WTC11 (cell line): ENCODE results near the gene PLA2G4A. TPM values are rescaled to one million over a fixed set of nuclear protein-coding genes. Genes with fewer than 3 reads are reported as not detected.

Experiments used
- ATAC-seq: fragments of 200-7000 bp; cut with Tn5 transposase; 2 replicates; pipeline ENCODE4 v1.10.0; 2021; ENCODE audit warnings: mild to moderate bottlenecking, moderate library complexity
- CTCF ChIA-PET: fragments of 300-600 bp; sonication (Branson Sonifier 250); formaldehyde crosslinking; loops from one replicate; lab custom pipeline; 2021; ENCODE audit warnings: antibody characterized with exemption; lab: Charles Lee
- POLR2A ChIA-PET: fragments of 350-600 bp; sonication (Branson Sonifier 250); formaldehyde crosslinking; loops from one replicate; lab custom pipeline; 2021; ENCODE audit warnings: antibody characterized with exemption; lab: Charles Lee
- DNase-seq: peaks from one replicate; pipeline ENCODE4 v3.0.0; 2021; ENCODE audit warnings: low spot score
- H3K27ac Mint-ChIP-seq: 2 replicates; pipeline ENCODE4 v1.8.0; 2021; ENCODE audit warnings: mixed read lengths
- H3K27me3 Mint-ChIP-seq: 2 replicates; pipeline ENCODE4 v1.8.0; 2021; ENCODE audit warnings: low read depth, mild to moderate bottlenecking, moderate library complexity, mixed read lengths
- H3K36me3 Mint-ChIP-seq: 2 replicates; pipeline ENCODE4 v1.8.0; 2021; ENCODE audit warnings: mixed read lengths
- H3K4me1 Mint-ChIP-seq: 2 replicates; pipeline ENCODE4 v1.8.0; 2022; ENCODE audit warnings: mixed read lengths
- H3K4me3 Mint-ChIP-seq: 2 replicates; pipeline ENCODE4 v1.8.0; 2021; ENCODE audit warnings: mild to moderate bottlenecking, moderate library complexity, mixed read lengths
- H3K9me3 Mint-ChIP-seq: 2 replicates; pipeline ENCODE4 v1.8.0; 2021; ENCODE audit warnings: mixed read lengths
- ATF1 ChIP-seq: sonication (generic); formaldehyde crosslinking; IDR thresholded peaks from 2 replicates; pipeline ENCODE4 v1.8.1; 2023; ENCODE audit warnings: mild to moderate bottlenecking, moderate library complexity, missing genetic modification reagents
- CBFB ChIP-seq: sonication (generic); formaldehyde crosslinking; IDR thresholded peaks from 2 replicates; pipeline ENCODE4 v1.8.1; 2022; ENCODE audit warnings: mild to moderate bottlenecking, low read depth, missing genetic modification reagents
- HMGA2 ChIP-seq: fragments of 250-450 bp; sonication (Bioruptor Pico); IDR thresholded peaks from 2 replicates; pipeline ENCODE4 v1.4.0; 2021; ENCODE audit warnings: mild to moderate bottlenecking, moderate library complexity
- KAT7 ChIP-seq: sonication (generic); formaldehyde crosslinking; IDR thresholded peaks from 2 replicates; pipeline ENCODE4 v1.8.1; 2023; ENCODE audit warnings: missing genetic modification reagents, mild to moderate bottlenecking, borderline replicate concordance
- PRRX2 ChIP-seq: fragments of 250-450 bp; sonication (Bioruptor Pico); IDR thresholded peaks from 2 replicates; pipeline ENCODE4 v1.8.0; 2021; ENCODE audit warnings: mild to moderate bottlenecking
- TEAD1 ChIP-seq: sonication (generic); formaldehyde crosslinking; IDR thresholded peaks from 2 replicates; pipeline ENCODE4 v1.8.0; 2022; ENCODE audit warnings: mild to moderate bottlenecking, missing genetic modification reagents
- TP53 ChIP-seq: sonication (generic); formaldehyde crosslinking; IDR thresholded peaks from 2 replicates; pipeline ENCODE4 v1.8.1; 2023; ENCODE audit warnings: mild to moderate bottlenecking, missing genetic modification reagents
- ZNF317 ChIP-seq: sonication (generic); formaldehyde crosslinking; IDR thresholded peaks from 2 replicates; pipeline ENCODE4 v1.8.1; 2023; ENCODE audit warnings: low read depth, mild to moderate bottlenecking, moderate library complexity, missing genetic modification reagents, borderline replicate concordance
- ZNF671 ChIP-seq: fragments of 250-450 bp; sonication (Bioruptor Pico); IDR thresholded peaks from 2 replicates; pipeline ENCODE4 v1.8.0; 2021; ENCODE audit warnings: mild to moderate bottlenecking
- total RNA-seq: library from RNA; stranded (reverse); gene quantifications from 3 replicates; pipeline ENCODE4 v1.2.3, GENCODE V29; 2021
- TF ChIP-seq, protein P1 (sequence below): sonication (generic); formaldehyde crosslinking; IDR thresholded peaks from 2 replicates; pipeline ENCODE4 v1.8.0; 2022; ENCODE audit warnings: missing genetic modification reagents
- TF ChIP-seq, protein P2 (sequence below): sonication (generic); formaldehyde crosslinking; conservative IDR thresholded peaks from 2 replicates; pipeline ENCODE4 v1.8.1; 2022; ENCODE audit warnings: mild to moderate bottlenecking, missing genetic modification reagents
- TF ChIP-seq, protein P3 (sequence below): sonication (generic); formaldehyde crosslinking; IDR thresholded peaks from 2 replicates; pipeline ENCODE4 v1.8.1; 2022; ENCODE audit warnings: mild to moderate bottlenecking, moderate library complexity, missing genetic modification reagents
- TF ChIP-seq, protein P4 (sequence below): sonication (generic); formaldehyde crosslinking; IDR thresholded peaks from 2 replicates; pipeline ENCODE4 v1.8.1; 2022; ENCODE audit warnings: low read depth, missing genetic modification reagents, borderline replicate concordance
- TF ChIP-seq, protein P5 (sequence below): sonication (generic); formaldehyde crosslinking; IDR thresholded peaks from 2 replicates; pipeline ENCODE4 v1.8.1; 2023; ENCODE audit warnings: mild to moderate bottlenecking, missing genetic modification reagents, moderate library complexity
- TF ChIP-seq, protein P6 (sequence below): sonication (generic); formaldehyde crosslinking; IDR thresholded peaks from 2 replicates; pipeline ENCODE4 v1.8.0; 2022; ENCODE audit warnings: mild to moderate bottlenecking, missing genetic modification reagents
- TF ChIP-seq, protein P7 (sequence below): sonication (generic); formaldehyde crosslinking; IDR thresholded peaks from 2 replicates; pipeline ENCODE4 v1.8.1; 2023; ENCODE audit warnings: mild to moderate bottlenecking, missing genetic modification reagents, borderline replicate concordance

PLA2G4A gene
- total RNA-seq, 1 experiment from 2014 or later, result 1.3 TPM

DNA sequence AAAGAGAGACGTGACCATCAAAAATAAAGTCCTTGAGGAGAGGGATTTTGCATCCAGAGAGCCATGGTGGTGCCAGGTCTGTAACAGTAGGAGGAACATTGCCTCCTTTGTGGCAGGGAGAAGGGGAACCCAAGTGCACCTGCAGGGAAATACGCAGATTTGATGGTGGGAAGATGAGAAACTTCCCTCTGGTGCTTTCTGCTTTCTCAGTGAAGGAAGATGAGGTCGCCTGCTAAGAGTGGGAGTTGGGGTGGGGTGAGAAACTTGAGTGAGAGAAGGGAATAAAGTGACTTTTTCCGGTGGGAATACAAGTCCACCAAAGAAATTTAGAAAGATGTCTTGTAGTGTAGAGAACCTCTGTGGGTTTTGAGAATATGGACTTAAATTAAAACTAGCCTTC, 9.1 kb downstream of the PLA2G4A start:
- H3K27me3 Mint-ChIP-seq, result no peaks in the 10 kb centered on the region; the same call in 1 of the 2 replicates
- H3K4me1 Mint-ChIP-seq, result 0 out of 2 replicates have a peak, but pooled peaks cover 4% of the 10 kb centered on the region
- DNase-seq, result no peak
- no peak overlapping the region for H3K4me3 Mint-ChIP-seq
- CTCF ChIA-PET, result no interaction called here
- no peak for ATAC-seq
- no peaks in the 10 kb centered on the region for H3K36me3 Mint-ChIP-seq
- TF ChIP-seq, protein P1, sequence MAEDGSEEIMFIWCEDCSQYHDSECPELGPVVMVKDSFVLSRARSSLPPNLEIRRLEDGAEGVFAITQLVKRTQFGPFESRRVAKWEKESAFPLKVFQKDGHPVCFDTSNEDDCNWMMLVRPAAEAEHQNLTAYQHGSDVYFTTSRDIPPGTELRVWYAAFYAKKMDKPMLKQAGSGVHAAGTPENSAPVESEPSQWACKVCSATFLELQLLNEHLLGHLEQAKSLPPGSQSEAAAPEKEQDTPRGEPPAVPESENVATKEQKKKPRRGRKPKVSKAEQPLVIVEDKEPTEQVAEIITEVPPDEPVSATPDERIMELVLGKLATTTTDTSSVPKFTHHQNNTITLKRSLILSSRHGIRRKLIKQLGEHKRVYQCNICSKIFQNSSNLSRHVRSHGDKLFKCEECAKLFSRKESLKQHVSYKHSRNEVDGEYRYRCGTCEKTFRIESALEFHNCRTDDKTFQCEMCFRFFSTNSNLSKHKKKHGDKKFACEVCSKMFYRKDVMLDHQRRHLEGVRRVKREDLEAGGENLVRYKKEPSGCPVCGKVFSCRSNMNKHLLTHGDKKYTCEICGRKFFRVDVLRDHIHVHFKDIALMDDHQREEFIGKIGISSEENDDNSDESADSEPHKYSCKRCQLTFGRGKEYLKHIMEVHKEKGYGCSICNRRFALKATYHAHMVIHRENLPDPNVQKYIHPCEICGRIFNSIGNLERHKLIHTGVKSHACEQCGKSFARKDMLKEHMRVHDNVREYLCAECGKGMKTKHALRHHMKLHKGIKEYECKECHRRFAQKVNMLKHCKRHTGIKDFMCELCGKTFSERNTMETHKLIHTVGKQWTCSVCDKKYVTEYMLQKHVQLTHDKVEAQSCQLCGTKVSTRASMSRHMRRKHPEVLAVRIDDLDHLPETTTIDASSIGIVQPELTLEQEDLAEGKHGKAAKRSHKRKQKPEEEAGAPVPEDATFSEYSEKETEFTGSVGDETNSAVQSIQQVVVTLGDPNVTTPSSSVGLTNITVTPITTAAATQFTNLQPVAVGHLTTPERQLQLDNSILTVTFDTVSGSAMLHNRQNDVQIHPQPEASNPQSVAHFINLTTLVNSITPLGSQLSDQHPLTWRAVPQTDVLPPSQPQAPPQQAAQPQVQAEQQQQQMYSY, result no peak
- TF ChIP-seq, protein P2, sequence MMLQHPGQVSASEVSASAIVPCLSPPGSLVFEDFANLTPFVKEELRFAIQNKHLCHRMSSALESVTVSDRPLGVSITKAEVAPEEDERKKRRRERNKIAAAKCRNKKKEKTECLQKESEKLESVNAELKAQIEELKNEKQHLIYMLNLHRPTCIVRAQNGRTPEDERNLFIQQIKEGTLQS (CRISPR knock-in tag), result no peak
- no peak for TF ChIP-seq PRRX2 (CRISPR knock-in tag)
- no peak for TF ChIP-seq ATF1 (CRISPR knock-in tag)
- TF ChIP-seq, protein P3, sequence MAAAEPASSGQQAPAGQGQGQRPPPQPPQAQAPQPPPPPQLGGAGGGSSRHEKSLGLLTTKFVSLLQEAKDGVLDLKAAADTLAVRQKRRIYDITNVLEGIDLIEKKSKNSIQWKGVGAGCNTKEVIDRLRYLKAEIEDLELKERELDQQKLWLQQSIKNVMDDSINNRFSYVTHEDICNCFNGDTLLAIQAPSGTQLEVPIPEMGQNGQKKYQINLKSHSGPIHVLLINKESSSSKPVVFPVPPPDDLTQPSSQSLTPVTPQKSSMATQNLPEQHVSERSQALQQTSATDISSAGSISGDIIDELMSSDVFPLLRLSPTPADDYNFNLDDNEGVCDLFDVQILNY (CRISPR knock-in tag), result no peak
- no peak for TF ChIP-seq TP53 (CRISPR knock-in tag)
- no peak for TF ChIP-seq HMGA2 (CRISPR knock-in tag)
- TF ChIP-seq, protein P4, sequence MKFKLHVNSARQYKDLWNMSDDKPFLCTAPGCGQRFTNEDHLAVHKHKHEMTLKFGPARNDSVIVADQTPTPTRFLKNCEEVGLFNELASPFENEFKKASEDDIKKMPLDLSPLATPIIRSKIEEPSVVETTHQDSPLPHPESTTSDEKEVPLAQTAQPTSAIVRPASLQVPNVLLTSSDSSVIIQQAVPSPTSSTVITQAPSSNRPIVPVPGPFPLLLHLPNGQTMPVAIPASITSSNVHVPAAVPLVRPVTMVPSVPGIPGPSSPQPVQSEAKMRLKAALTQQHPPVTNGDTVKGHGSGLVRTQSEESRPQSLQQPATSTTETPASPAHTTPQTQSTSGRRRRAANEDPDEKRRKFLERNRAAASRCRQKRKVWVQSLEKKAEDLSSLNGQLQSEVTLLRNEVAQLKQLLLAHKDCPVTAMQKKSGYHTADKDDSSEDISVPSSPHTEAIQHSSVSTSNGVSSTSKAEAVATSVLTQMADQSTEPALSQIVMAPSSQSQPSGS (CRISPR knock-in tag), result no peak
- TF ChIP-seq, protein P5, sequence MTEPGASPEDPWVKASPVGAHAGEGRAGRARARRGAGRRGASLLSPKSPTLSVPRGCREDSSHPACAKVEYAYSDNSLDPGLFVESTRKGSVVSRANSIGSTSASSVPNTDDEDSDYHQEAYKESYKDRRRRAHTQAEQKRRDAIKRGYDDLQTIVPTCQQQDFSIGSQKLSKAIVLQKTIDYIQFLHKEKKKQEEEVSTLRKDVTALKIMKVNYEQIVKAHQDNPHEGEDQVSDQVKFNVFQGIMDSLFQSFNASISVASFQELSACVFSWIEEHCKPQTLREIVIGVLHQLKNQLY (CRISPR knock-in tag), result no peak
- TF ChIP-seq, protein P6, sequence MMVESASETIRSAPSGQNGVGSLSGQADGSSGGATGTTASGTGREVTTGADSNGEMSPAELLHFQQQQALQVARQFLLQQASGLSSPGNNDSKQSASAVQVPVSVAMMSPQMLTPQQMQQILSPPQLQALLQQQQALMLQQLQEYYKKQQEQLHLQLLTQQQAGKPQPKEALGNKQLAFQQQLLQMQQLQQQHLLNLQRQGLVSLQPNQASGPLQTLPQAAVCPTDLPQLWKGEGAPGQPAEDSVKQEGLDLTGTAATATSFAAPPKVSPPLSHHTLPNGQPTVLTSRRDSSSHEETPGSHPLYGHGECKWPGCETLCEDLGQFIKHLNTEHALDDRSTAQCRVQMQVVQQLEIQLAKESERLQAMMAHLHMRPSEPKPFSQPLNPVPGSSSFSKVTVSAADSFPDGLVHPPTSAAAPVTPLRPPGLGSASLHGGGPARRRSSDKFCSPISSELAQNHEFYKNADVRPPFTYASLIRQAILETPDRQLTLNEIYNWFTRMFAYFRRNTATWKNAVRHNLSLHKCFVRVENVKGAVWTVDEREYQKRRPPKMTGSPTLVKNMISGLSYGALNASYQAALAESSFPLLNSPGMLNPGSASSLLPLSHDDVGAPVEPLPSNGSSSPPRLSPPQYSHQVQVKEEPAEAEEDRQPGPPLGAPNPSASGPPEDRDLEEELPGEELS (CRISPR knock-in tag), result no peak
- no peak for TF ChIP-seq TEAD1 (CRISPR knock-in tag)
- TF ChIP-seq ZNF671, result no peak
- no peak for TF ChIP-seq KAT7 (CRISPR knock-in tag)
- TF ChIP-seq ZNF317 (CRISPR knock-in tag), result no peak
- no peak for TF ChIP-seq CBFB (CRISPR knock-in tag)
- TF ChIP-seq, protein P7, sequence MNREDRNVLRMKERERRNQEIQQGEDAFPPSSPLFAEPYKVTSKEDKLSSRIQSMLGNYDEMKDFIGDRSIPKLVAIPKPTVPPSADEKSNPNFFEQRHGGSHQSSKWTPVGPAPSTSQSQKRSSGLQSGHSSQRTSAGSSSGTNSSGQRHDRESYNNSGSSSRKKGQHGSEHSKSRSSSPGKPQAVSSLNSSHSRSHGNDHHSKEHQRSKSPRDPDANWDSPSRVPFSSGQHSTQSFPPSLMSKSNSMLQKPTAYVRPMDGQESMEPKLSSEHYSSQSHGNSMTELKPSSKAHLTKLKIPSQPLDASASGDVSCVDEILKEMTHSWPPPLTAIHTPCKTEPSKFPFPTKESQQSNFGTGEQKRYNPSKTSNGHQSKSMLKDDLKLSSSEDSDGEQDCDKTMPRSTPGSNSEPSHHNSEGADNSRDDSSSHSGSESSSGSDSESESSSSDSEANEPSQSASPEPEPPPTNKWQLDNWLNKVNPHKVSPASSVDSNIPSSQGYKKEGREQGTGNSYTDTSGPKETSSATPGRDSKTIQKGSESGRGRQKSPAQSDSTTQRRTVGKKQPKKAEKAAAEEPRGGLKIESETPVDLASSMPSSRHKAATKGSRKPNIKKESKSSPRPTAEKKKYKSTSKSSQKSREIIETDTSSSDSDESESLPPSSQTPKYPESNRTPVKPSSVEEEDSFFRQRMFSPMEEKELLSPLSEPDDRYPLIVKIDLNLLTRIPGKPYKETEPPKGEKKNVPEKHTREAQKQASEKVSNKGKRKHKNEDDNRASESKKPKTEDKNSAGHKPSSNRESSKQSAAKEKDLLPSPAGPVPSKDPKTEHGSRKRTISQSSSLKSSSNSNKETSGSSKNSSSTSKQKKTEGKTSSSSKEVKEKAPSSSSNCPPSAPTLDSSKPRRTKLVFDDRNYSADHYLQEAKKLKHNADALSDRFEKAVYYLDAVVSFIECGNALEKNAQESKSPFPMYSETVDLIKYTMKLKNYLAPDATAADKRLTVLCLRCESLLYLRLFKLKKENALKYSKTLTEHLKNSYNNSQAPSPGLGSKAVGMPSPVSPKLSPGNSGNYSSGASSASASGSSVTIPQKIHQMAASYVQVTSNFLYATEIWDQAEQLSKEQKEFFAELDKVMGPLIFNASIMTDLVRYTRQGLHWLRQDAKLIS (CRISPR knock-in tag), result no peak
- no peak overlapping the region for H3K27ac Mint-ChIP-seq
- H3K9me3 Mint-ChIP-seq, result no peaks in the 10 kb centered on the region
- POLR2A ChIA-PET, result no interaction called here
